Endodermal cell (in vitro differentiated cells): ENCODE data around the gene KRTAP10-6. TPM values are rescaled to one million over a fixed set of nuclear protein-coding genes. Genes with fewer than 3 reads are reported as not detected.
"Not testable (repeated sequence)": the region's sequence is repeated elsewhere in the genome, so short reads cannot be mapped to it uniquely, and the experiment has no call there.

ENCODE experiments used
- DNase-seq: peaks from one replicate; pipeline ENCODE4 v3.0.0-alpha.2; 2017
- H3K27ac ChIP-seq: 2 replicates; pipeline ENCODE4 v1.5.1; 2013; ENCODE audit warnings: mild to moderate bottlenecking, low read depth, low read length, moderate library complexity
- H3K27me3 ChIP-seq: 2 replicates; pipeline ENCODE4 v1.6.1; 2013; ENCODE audit warnings: mild to moderate bottlenecking, low read length, moderate library complexity; ENCODE audit not compliant: insufficient read depth, control insufficient read depth, poor library complexity, severe bottlenecking
- H3K36me3 ChIP-seq: 2 replicates; pipeline ENCODE4 v1.7.0; 2013; ENCODE audit warnings: mild to moderate bottlenecking, low read length, moderate library complexity; ENCODE audit not compliant: control insufficient read depth, insufficient read depth
- H3K4me1 ChIP-seq: one replicate; pipeline ENCODE4 v1.7.0; 2013; ENCODE audit warnings: low read length; ENCODE audit not compliant: control insufficient read depth, insufficient read depth
- H3K4me3 ChIP-seq: 2 replicates; pipeline ENCODE4 v1.5.1; 2013; ENCODE audit warnings: mild to moderate bottlenecking, low read length, moderate library complexity
- H3K9ac ChIP-seq: 2 replicates; pipeline ENCODE4 v1.6.1; 2013; ENCODE audit warnings: mild to moderate bottlenecking, low read length, moderate library complexity; ENCODE audit not compliant: poor library complexity, severe bottlenecking; ENCODE audit errors: extremely low read depth
- H3K9me3 ChIP-seq: 2 replicates; pipeline ENCODE4 v1.6.1; 2013; ENCODE audit warnings: mild to moderate bottlenecking, low read length, moderate library complexity; ENCODE audit not compliant: control insufficient read depth
- H3K27ac Mint-ChIP-seq: 2 replicates; pipeline ENCODE4 v1.8.0; 2020; ENCODE audit warnings: mixed read lengths
- H3K27me3 Mint-ChIP-seq: 2 replicates; pipeline ENCODE4 v1.8.0; 2021; ENCODE audit warnings: mild to moderate bottlenecking, mixed read lengths; ENCODE audit not compliant: insufficient read depth
- H3K36me3 Mint-ChIP-seq: 2 replicates; pipeline ENCODE4 v1.8.0; 2020; ENCODE audit warnings: low read depth, mixed read lengths
- H3K4me1 Mint-ChIP-seq: 2 replicates; pipeline ENCODE4 v1.8.0; 2020; ENCODE audit warnings: mixed read lengths
- H3K4me3 Mint-ChIP-seq: 2 replicates; pipeline ENCODE4 v1.8.0; 2020; ENCODE audit warnings: mild to moderate bottlenecking, moderate library complexity, mixed read lengths
- H3K9me3 Mint-ChIP-seq: 2 replicates; pipeline ENCODE4 v1.8.0; 2020; ENCODE audit warnings: mild to moderate bottlenecking, mixed read lengths
- CTCF ChIP-seq: fragments of 200-600 bp; sonication (generic); conservative IDR thresholded peaks from 2 replicates; pipeline ENCODE4 v1.5.0; 2021; ENCODE audit warnings: antibody characterized with exemption, mild to moderate bottlenecking
- whole genome bisulfite sequencing, 2 experiments: methylation state at CpG; one replicate each; pipeline versions ENCODE4 v1.1.5 to v1.1.7; 2013; ENCODE audit warnings: missing lambda C conversion rate in 2 of 2, mixed read lengths in 1 of 2; ENCODE audit not compliant: insufficient coverage in 1 of 2, insufficient read length in 1 of 2; 5-methylcytosine and 5-hydroxymethylcytosine counted together
- total RNA-seq, 2 donors: library from RNA; stranded (reverse); fragmentation: NEBNext Ultra II Directional in 1 of 2; extraction: Animal tissue kit (Norgen Biotek cat#: 25700) in 1 of 2; gene quantifications; 2 replicates in 1 of 2; 3 replicates in 1 of 2; pipeline ENCODE4 v1.2.1, GENCODE V29; 2021

The KRTAP10-6 gene
- total RNA-seq, 2 donors from 2014 or later, result not detected

- not testable (repeated sequence) for H3K36me3 ChIP-seq, H3K36me3 Mint-ChIP-seq, H3K9me3 ChIP-seq, H3K4me3 ChIP-seq, H3K27ac ChIP-seq, H3K27me3 ChIP-seq, DNase-seq, H3K9ac ChIP-seq, H3K4me1 ChIP-seq, H3K27me3 Mint-ChIP-seq, H3K4me3 Mint-ChIP-seq, H3K4me1 Mint-ChIP-seq
- H3K27ac Mint-ChIP-seq, result peak overlapping the region; percentile 15
- peaks cover 17% of the 10 kb centered on the region for H3K9me3 Mint-ChIP-seq
- 80 to 86% methylated on average over 1 to 10 of the region's 12 CpGs for WGBS, 2 experiments
Measured at GRCh38 chr21:44637851-44638348, 45.6 kb upstream of the KRTAP10-6 start.

- 81 to 85% methylated on average over 7 to 21 of the region's 21 CpGs for WGBS, 2 experiments
- H3K36me3 ChIP-seq, result no peaks in the 10 kb centered on the region
- Mint-ChIP-seq H3K27ac (peak within 1 kb of the TSS; percentile 15), H3K4me3 (no peak within 1 kb of the TSS), H3K36me3 (no peaks in the 10 kb centered on the region), H3K27me3 (no peaks in the 10 kb centered on the region), H3K9me3 (peaks cover 20% of the 10 kb centered on the region), H3K4me1 (peaks cover 2% of the 10 kb centered on the region)
- H3K9ac ChIP-seq, result no peak within 1 kb of the TSS
- DNase-seq, result peak; percentile 47
- TF ChIP-seq CTCF, result no peak
- H3K4me3 ChIP-seq, result no peak within 1 kb of the TSS
- no peaks in the 10 kb centered on the region for H3K27me3 ChIP-seq
- H3K27ac ChIP-seq, result no peak within 1 kb of the TSS
- H3K9me3 ChIP-seq, result peaks cover 5% of the 10 kb centered on the region
- no peaks in the 10 kb centered on the region for H3K4me1 ChIP-seq
Measured at GRCh38 chr21:44637018-44637850, 44.9 kb upstream of the KRTAP10-6 start, which contains the start of gene KRTAP10-10. Gene KRTAP10-10, plus strand, starts transcription at chr21:44637356. Its CDS starts 62 bp downstream, at chr21:44637418.

GRCh38 chr21:44636209-44637017, 44.1 kb upstream of the KRTAP10-6 start:
- H3K9me3 ChIP-seq, result peaks cover 11% of the 10 kb centered on the region
- no peak for TF ChIP-seq CTCF
- H3K27ac ChIP-seq, result no peak overlapping the region
- no peaks in the 10 kb centered on the region for H3K27me3 ChIP-seq
- no peaks in the 10 kb centered on the region for H3K36me3 ChIP-seq
- Mint-ChIP-seq H3K27ac (no peak overlapping the region), H3K27me3 (peaks cover 2% of the 10 kb centered on the region), H3K36me3 (peaks cover 3% of the 10 kb centered on the region), H3K4me1 (peaks cover 2% of the 10 kb centered on the region), H3K9me3 (peaks cover 21% of the 10 kb centered on the region), H3K4me3 (no peak overlapping the region)
- WGBS, 2 experiments, result 88 to 94% methylated on average over 9 to 15 of the region's 15 CpGs
- H3K4me3 ChIP-seq, result no peak overlapping the region
- H3K4me1 ChIP-seq, result no peaks in the 10 kb centered on the region
- DNase-seq, result peak; percentile 5
- no peak overlapping the region for H3K9ac ChIP-seq
